Upper lobe of left lung (tissue), 6 donors: ENCODE results near the gene DTX2. TPM values are rescaled to one million over a fixed set of nuclear protein-coding genes. Genes with fewer than 3 reads are reported as not detected.
"Not testable (repeated sequence)": the region's sequence is repeated elsewhere in the genome, so short reads cannot be mapped to it uniquely, and the experiment has no call there.

Source experiments
- ATAC-seq, 2 donors: fragments of 200-7000 bp; cut with Tn5 transposase; one replicate each; pipeline ENCODE4 v1.9.1; 2022; ENCODE audit warnings: mild to moderate bottlenecking in 2 of 2, moderate library complexity in 2 of 2; ENCODE audit not compliant: low FRiP score in 2 of 2
- DNase-seq, 2 donors: peaks; one replicate each; pipeline ENCODE4 v3.0.0-alpha.2; 2019 to 2020
- H3K27ac ChIP-seq, 4 donors: fragments of 200-600 bp; sonication (generic); one replicate each; pipeline ENCODE4 v1.5.1; 2016 to 2019
- H3K27me3 ChIP-seq, 4 donors: fragments of 200-600 bp; sonication (generic); one replicate each; pipeline ENCODE4 v1.5.1; 2017 to 2019
- H3K36me3 ChIP-seq, 4 donors: fragments of 200-600 bp; sonication (generic); one replicate each; pipeline ENCODE4 v1.5.1; 2016 to 2019
- H3K4me1 ChIP-seq, 4 donors: fragments of 200-600 bp; sonication (generic); one replicate each; pipeline ENCODE4 v1.5.1; 2018 to 2019
- H3K4me3 ChIP-seq, 4 donors: fragments of 200-600 bp; sonication (generic); one replicate each; pipeline ENCODE4 v1.5.1; 2017 to 2019; ENCODE audit warnings: mild to moderate bottlenecking in 2 of 4, moderate library complexity in 1 of 4
- H3K9me3 ChIP-seq, 4 donors: fragments of 200-600 bp; sonication (generic); one replicate each; pipeline ENCODE4 v1.5.1; 2018 to 2019
- EP300 ChIP-seq, 4 donors: sonication (generic); formaldehyde crosslinking; IDR thresholded peaks; one replicate each; pipeline ENCODE4 v1.5.1; 2017; ENCODE audit warnings: antibody characterized with exemption in 4 of 4, control low read depth in 2 of 4
- POLR2A ChIP-seq, 4 donors: fragments of 450-650 bp; IDR thresholded peaks; one replicate each; pipeline ENCODE4 v1.5.1; 2016 to 2017; ENCODE audit warnings: antibody characterized with exemption in 4 of 4, mild to moderate bottlenecking in 2 of 4
- POLR2AphosphoS5 ChIP-seq, 2 donors: sonication (generic); formaldehyde crosslinking; IDR thresholded peaks; one replicate each; pipeline ENCODE4 v1.5.1; 2017; ENCODE audit warnings: antibody characterized with exemption in 2 of 2
- WGBS, 2 donors: methylation state at CpG; one replicate each; pipeline ENCODE4 v1.1.5; 2017 to 2018; 5-methylcytosine and 5-hydroxymethylcytosine counted together
- total RNA-seq, 6 donors: library from RNA; depleted of rRNA in 4 of 6; stranded (reverse); fragments of >200 nt in 4 of 6; gene quantifications; one replicate each; pipeline versions ENCODE4 v1.1.0 to v1.2.1, GENCODE V29; 2016 to 2021
- TF ChIP-seq, protein P1 (sequence below), 6 experiments: fragments of 450-650 bp in 4 of 6; fragments of 200-600 bp in 2 of 6; sonication (generic) in 2 of 6; IDR thresholded peaks; one replicate each; pipeline ENCODE4 v1.5.1; 2016 to 2019; ENCODE audit warnings: antibody characterized with exemption in 6 of 6
- donor health status: DM: no; HTN: no; CAD: no; lungs with moderate emphysema.
- donor health status: DM: no; HTN: yes; CAD: no; lungs with severe emphysema.

DTX2 gene
- total RNA-seq, 6 donors from 2014 or later = 24.2 to 82.8 (median 36.1) TPM

DNA sequence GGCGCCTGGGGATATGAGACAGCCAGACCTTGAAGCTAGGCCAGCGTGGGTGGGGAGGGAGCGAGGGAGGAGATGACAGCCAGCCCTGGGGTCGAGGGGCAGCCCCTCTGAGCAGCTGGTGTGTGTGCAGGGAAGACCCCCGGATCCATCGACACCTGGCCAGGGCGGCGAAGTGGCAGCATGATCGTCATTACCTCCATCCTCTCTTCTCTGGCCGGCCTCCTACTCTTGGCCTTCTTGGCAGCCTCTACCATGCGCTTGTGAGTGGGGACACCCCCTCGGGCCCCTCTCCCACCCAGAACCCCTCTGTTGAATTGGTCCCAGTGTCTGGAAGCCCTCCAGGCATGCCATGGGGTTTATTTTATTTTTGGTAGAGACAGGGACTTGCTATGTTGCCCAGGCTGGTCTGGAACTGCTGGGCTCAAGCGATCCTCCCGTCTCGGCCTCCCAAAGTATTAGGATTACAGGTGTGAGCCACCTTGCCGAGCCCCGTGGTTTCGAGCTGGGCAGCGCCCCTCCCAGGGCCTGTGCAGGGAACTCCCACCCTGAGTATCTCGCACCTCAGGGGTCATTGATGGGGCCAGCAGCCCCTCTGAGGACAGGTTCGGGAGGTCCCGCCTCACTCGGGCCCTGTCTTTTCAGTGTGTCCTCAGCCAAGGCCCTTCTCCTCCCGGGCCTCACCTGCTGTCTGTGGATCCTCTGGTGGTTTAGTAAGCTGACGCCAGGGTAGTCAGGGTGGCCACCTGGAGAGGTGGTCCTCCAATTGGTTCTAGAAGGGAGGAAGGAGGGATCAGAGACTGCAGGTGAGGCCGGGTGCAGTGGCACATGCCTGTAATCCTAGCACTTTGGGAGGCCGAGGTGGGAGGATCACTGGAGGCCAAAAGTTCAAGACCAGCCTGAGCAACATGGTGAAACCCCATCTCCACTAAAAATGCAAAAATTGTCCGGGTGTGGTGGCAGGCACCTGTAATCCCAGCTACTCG lies 52.6 kb downstream of the DTX2 start:
- WGBS, 2 donors = 90 to 94% methylated on average over 18 to 27 of the region's 29 CpGs
- ATAC-seq (no peak), DNase-seq (peak in 1 of 2 donors; percentile 45)
- Histone ChIP-seq H3K27ac (peak overlapping the region in 2 of 4 donors; percentile 7 to 56), H3K9me3 (no peaks in the 10 kb centered on the region), H3K27me3 (no peaks in the 10 kb centered on the region), H3K36me3 (no peaks in the 10 kb centered on the region), H3K4me1 (peaks cover 0 to 18% (median 16%) of the 10 kb centered on the region in 4 donors), H3K4me3 (no peak overlapping the region)
- TF ChIP-seq POLR2AphosphoS5 (IDR thresholded peaks at IDR 0.05) (no peak), POLR2A (IDR thresholded peaks at IDR 0.05) (no peak), EP300 (IDR thresholded peaks at IDR 0.05) (no peak)
- TF ChIP-seq, protein P1, sequence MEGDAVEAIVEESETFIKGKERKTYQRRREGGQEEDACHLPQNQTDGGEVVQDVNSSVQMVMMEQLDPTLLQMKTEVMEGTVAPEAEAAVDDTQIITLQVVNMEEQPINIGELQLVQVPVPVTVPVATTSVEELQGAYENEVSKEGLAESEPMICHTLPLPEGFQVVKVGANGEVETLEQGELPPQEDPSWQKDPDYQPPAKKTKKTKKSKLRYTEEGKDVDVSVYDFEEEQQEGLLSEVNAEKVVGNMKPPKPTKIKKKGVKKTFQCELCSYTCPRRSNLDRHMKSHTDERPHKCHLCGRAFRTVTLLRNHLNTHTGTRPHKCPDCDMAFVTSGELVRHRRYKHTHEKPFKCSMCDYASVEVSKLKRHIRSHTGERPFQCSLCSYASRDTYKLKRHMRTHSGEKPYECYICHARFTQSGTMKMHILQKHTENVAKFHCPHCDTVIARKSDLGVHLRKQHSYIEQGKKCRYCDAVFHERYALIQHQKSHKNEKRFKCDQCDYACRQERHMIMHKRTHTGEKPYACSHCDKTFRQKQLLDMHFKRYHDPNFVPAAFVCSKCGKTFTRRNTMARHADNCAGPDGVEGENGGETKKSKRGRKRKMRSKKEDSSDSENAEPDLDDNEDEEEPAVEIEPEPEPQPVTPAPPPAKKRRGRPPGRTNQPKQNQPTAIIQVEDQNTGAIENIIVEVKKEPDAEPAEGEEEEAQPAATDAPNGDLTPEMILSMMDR (IDR thresholded peaks at IDR 0.05) = no peak

DNA sequence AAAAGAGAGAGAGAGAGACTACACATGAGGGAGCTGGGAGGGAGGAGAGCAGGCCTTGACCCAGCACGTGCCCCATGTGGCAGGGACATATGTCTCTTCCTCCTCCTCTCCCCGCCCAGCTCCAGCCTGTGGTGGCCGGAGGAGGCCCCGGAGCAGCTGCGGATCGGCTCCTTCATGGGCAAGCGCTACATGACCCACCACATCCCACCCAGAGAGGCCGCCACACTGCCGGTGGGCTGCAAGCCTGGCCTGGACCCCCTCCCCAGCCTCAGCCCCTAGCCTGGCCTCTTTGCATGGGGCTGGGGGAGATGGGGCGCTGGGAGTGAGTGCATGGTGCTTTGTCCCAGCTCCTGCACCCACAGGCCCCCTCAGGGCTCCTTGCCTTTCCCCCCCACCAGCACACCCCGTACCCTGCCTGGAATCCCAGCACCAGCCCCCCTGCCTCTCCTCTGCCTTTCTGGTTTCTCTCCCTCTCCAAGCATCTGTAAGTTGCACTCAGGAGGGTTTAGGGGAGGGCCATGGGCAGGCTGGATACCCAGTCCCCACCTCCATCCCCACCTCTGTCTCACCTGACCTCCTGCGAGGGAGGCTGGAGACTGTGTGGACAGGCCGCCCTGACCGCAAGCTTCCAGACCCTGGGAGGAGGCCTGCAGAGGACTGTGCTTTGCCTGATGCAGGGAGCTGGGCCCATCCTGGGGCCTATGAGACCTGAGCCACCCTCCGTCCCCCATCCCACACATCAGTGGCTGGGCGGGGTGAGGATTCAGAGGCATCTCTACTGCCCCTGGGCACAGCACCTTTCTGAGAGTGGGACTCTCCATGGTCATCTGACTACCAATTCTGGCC lies 53.6 kb downstream of the DTX2 start:
- ATAC-seq (no peak), DNase-seq (peak in 1 of 2 donors; percentile 70)
- TF ChIP-seq POLR2A (IDR thresholded peaks at IDR 0.05) = no peak
- TF ChIP-seq, protein P1 (IDR thresholded peaks at IDR 0.05) = no peak
- no peak for TF ChIP-seq EP300 (IDR thresholded peaks at IDR 0.05)
- no peak for TF ChIP-seq POLR2AphosphoS5 (IDR thresholded peaks at IDR 0.05)
- H3K9me3 ChIP-seq = no peaks in the 10 kb centered on the region
- no peak overlapping the region for H3K4me3 ChIP-seq
- 69 to 81% methylated on average over 6 to 13 of the region's 16 CpGs for whole genome bisulfite sequencing, 2 donors
- no peaks in the 10 kb centered on the region for H3K27me3 ChIP-seq
- no peaks in the 10 kb centered on the region for H3K36me3 ChIP-seq
- peaks cover 0 to 14% (median 12%) of the 10 kb centered on the region in 4 donors for H3K4me1 ChIP-seq
- H3K27ac ChIP-seq = peak overlapping the region in 2 of 4 donors; percentile 26 to 52

DNA sequence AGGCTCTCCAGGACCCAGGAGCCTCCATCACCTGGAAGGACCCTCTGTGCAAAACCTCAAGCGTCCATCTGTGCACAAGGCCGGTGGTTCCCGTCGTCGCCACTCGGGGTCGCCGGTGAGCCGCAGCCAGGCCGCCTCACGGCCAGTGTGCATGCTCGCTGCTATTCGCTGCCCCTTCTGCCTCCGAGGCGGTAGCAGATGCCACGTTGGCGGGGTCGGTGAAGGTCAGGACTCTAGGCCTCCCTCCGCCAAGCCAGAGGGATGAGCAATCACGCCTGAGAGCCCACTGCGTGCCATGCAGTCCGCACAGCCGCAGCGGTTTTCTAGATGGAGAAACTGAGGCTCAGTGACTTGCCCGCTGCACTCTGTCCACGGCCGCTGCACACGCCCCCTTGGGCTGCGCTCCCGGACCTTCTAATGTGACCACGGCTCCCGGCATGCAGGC lies 54.5 kb downstream of the DTX2 start:
- no CpG with 5 or more reads among the region's 32 CpGs for WGBS, 2 donors
- Histone ChIP-seq H3K4me3 (no peak overlapping the region), H3K27ac (no peak overlapping the region), H3K9me3 (no peaks in the 10 kb centered on the region), H3K36me3 (no peaks in the 10 kb centered on the region), H3K4me1 (peaks cover 0 to 14% (median 7%) of the 10 kb centered on the region in 4 donors), H3K27me3 (no peaks in the 10 kb centered on the region)
- TF ChIP-seq POLR2A (IDR thresholded peaks at IDR 0.05) (no peak), EP300 (IDR thresholded peaks at IDR 0.05) (no peak), POLR2AphosphoS5 (IDR thresholded peaks at IDR 0.05) (no peak)
- TF ChIP-seq, protein P1 (IDR thresholded peaks at IDR 0.05) = peak in 3 of 6 experiments; percentile 57 to 93 (median 70)
- ATAC-seq = peak in 1 of 2 donors; percentile 85
- peak in 1 of 2 donors; percentile 96 for DNase-seq

DNA sequence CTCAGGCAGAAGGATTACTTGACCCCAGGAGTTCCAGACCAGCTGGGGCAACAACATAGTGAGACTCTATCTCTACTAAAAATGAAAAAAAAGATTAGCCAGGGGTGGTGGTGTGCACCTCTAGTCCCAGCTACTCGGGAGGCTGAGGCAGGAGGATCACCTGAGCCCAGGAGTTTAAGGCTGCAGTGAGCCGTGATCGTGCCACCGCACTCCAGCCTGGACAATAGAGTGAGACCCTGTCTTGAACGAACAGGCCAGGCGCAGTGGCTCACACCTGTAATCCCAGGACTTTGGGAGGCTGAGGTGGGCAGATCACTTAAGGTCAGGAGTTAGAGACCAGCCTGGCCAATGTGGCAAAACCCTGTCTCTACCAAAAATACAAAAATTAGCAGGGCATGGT lies 55.4 kb downstream of the DTX2 start:
- not testable (repeated sequence) for ATAC-seq, DNase-seq, H3K36me3 ChIP-seq, H3K4me3 ChIP-seq, H3K27me3 ChIP-seq, H3K9me3 ChIP-seq, H3K27ac ChIP-seq
- WGBS, 2 donors = 91% methylated on average over 6 of the region's 6 CpGs; no CpG with 5 or more reads in 1 of the 2 donors
- peaks cover 0 to 14% (median 7%) of the 10 kb centered on the region in 4 donors for H3K4me1 ChIP-seq

DNA sequence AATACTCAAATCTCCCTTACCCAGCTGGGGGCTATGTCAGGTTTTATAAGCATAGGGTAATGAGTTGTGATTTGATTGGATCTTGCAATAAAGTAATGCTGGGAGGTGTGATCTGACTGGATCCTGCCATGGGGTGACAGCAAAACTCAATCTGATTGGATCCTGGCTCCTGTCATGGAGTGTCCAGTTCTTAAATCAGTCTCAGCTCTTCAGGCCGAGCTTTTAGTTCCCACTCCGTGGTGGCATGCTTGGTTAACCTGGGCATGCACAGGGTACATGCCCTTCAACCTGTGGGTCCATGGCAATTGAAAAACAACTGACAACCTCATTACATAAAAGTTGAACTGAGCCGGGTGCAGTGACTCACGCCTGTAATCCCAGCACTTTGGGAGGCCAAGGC lies 64.7 kb downstream of the DTX2 start:
- H3K36me3 ChIP-seq, H3K4me3 ChIP-seq, H3K4me1 ChIP-seq, ATAC-seq, H3K27ac ChIP-seq, H3K9me3 ChIP-seq, H3K27me3 ChIP-seq, DNase-seq: not testable (repeated sequence)
- WGBS, 2 donors = no CpG with 5 or more reads among the region's 4 CpGs

DNA sequence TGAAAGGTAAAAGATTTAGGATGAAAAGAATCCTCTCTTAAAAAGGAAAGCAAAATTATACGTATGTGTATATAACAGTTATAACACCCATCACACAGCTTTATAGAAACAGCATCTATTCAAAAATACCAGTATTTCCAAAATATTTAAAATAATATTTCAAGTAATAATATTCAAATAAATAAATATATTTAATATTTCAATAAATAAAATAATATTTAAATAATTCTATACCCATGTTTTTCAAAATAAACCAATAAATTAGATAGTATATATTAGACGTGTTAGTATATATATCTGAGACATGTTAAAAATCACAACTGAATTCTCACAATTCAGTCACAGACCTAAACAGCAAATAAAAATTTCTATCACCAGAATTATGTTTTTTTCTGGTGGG lies 70.1 kb downstream of the DTX2 start:
- H3K27ac ChIP-seq, H3K4me1 ChIP-seq, H3K36me3 ChIP-seq, H3K9me3 ChIP-seq, ATAC-seq, DNase-seq, H3K27me3 ChIP-seq, H3K4me3 ChIP-seq: not testable (repeated sequence)
- WGBS, 2 donors = 89% methylated on average over 2 of the region's 2 CpGs; no CpG with 5 or more reads in 1 of the 2 donors

DNA sequence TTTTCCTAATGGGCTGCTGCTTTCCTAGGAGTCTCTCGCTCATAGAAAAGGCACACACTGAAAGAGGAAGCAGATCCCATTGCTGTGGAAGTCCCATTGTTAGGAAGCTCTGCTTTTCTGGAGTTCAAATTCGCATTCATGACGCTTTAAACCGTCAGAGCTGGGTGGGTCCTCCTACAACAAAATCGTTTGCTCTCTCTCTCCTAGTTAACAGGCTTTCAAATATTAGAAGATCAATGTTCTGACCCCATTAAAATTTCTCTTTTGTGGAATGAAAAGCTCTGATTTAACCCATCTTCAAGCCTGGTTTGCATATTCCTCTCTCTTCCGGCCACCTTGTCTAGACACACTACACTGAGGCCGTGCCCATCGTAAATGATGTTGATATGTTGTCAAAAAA lies 81.7 kb downstream of the DTX2 start, which contains the start of gene SPDYE16:
Gene SPDYE16 (minus strand): TSS at position 101 of the 400 bp plus-strand sequence. CDS start 1,838 bp downstream, outside the sequence.
- WGBS, 2 donors = no CpG with 5 or more reads among the region's 8 CpGs
- not testable (repeated sequence) for DNase-seq, H3K9me3 ChIP-seq, H3K27ac ChIP-seq, H3K27me3 ChIP-seq, H3K4me3 ChIP-seq, H3K4me1 ChIP-seq, ATAC-seq, H3K36me3 ChIP-seq
